ENCODE results near the gene NDFIP2. TPM values are rescaled to one million over a fixed set of nuclear protein-coding genes. Genes with fewer than 3 reads are reported as not detected.

NDFIP2 gene
- total and polyA plus RNA-seq, 7 donors = 14.7 to 48.2 (median 28.3) TPM

- DNase-seq (no peak), ATAC-seq (no peak)
- Histone ChIP-seq H3K4me3 (no peak overlapping the region), H3K27me3 (ENCODE audit: insufficient read depth in 3 of 3, low read length in 2 of 3) (no peaks in the 10 kb centered on the region), H3K4me1 (no peaks in the 10 kb centered on the region), H3K36me3 (ENCODE audit: insufficient read depth in 1 of 2, low read depth in 1 of 2) (no peaks in the 10 kb centered on the region), H3K27ac (no peak overlapping the region), H3K9me3 (peaks cover 8% of the 10 kb centered on the region)
- 13 to 26% (median 14%) methylated on average over 2 of the region's 2 CpGs for WGBS, 3 donors
- TF ChIP-seq CTCF (IDR thresholded peaks at IDR 0.05) = no peak
- intact Hi-C loops (cut with DNase I) = no loop called here
These were observed 123.8 kb downstream of the NDFIP2 start for GRCh38 chr13:79604752-79605151.

Other genes with a start within 250 kb of the NDFIP2 start
- 10 to 100 TPM; 21.4 to 36.5 (median 25.6) TPM for gene RBM26, start 74.9 kb upstream of the NDFIP2 start, total RNA-seq
- gene RBM26, start 74.9 kb upstream of the NDFIP2 start, polyA plus RNA-seq = 10 to 100 TPM in 2 of 3 donors, 1 to 10 TPM in 1; 9.6 to 23.7 (median 17.0) TPM

Data from psoas muscle (tissue), 8 donors.